ENCODE measurements around the gene TFEB.

Gene TFEB

GRCh38 chr6:41692730-41693129 lies 42.7 kb downstream of the TFEB start:
- no peak for TF ChIP-seq CTCF (IDR thresholded peaks at IDR 0.05; ENCODE audit: insufficient read depth, low read depth, low read length, missing control alignments)
- no peak overlapping the region for H3K4me3 ChIP-seq (ENCODE audit: low read depth, low read length)
- DNase-seq (ENCODE audit: low read depth): no peak

- no peak overlapping the region for H3K4me3 ChIP-seq (ENCODE audit: low read depth, low read length)
- no peak for TF ChIP-seq CTCF (IDR thresholded peaks at IDR 0.05; ENCODE audit: insufficient read depth, low read depth, low read length, missing control alignments)
- DNase-seq (ENCODE audit: low read depth): no peak
Measured at GRCh38 chr6:41692080-41692675, 43.2 kb downstream of the TFEB start.

- no peak for DNase-seq (ENCODE audit: low read depth)
- no peak for TF ChIP-seq CTCF (IDR thresholded peaks at IDR 0.05; ENCODE audit: insufficient read depth, low read depth, low read length, missing control alignments)
- H3K4me3 ChIP-seq (ENCODE audit: low read depth, low read length): no peak overlapping the region
Measured at GRCh38 chr6:41691426-41692079, 43.9 kb downstream of the TFEB start.

GRCh38 chr6:41690541-41691330 lies 44.7 kb downstream of the TFEB start:
- TF ChIP-seq CTCF (IDR thresholded peaks at IDR 0.05; ENCODE audit: insufficient read depth, low read depth, low read length, missing control alignments): no peak
- DNase-seq (ENCODE audit: low read depth): no peak
- H3K4me3 ChIP-seq (ENCODE audit: low read depth, low read length): no peak overlapping the region

GRCh38 chr6:41689171-41690008 lies 46.0 kb downstream of the TFEB start:
- DNase-seq (ENCODE audit: low read depth): no peak
- no peak overlapping the region for H3K4me3 ChIP-seq (ENCODE audit: low read depth, low read length)
- TF ChIP-seq CTCF (IDR thresholded peaks at IDR 0.05; ENCODE audit: insufficient read depth, low read depth, low read length, missing control alignments): no peak

GRCh38 chr6:41688256-41688965 lies 47.0 kb downstream of the TFEB start:
- H3K4me3 ChIP-seq (ENCODE audit: low read depth, low read length): no peak overlapping the region
- DNase-seq (ENCODE audit: low read depth): no peak
- TF ChIP-seq CTCF (IDR thresholded peaks at IDR 0.05; ENCODE audit: insufficient read depth, low read depth, low read length, missing control alignments): no peak
